Activated CD4-positive, alpha-beta T cell treated with anti-CD3 and anti-CD28 coated beads, Interleukin-2, amount 10 ng/mL, durations not matched to agents 7 days and 5 days (primary cell): ENCODE measurements around the gene EHD4. TPM values are rescaled to one million over a fixed set of nuclear protein-coding genes. Genes with fewer than 3 reads are reported as not detected.
A peak's percentile ranks its signal among the peaks of the same experiment; 100 is the strongest.

Experiments used
- CTCF ChIA-PET: fragments of 350-600 bp; sonication (Branson Sonifier 250); formaldehyde crosslinking; loops from one replicate; lab custom pipeline; 2021; ENCODE audit warnings: antibody characterized with exemption; lab: Charles Lee
- POLR2A ChIA-PET: fragments of 350-600 bp; sonication (Branson Sonifier 250); formaldehyde crosslinking; loops from one replicate; lab custom pipeline; 2021; ENCODE audit warnings: antibody characterized with exemption; lab: Charles Lee
- DNase-seq: peaks from one replicate; pipeline ENCODE4 v3.0.0-alpha.2; 2020
- H3K27ac Mint-ChIP-seq: one replicate; pipeline ENCODE4 v1.8.0; 2021; ENCODE audit warnings: mild to moderate bottlenecking, moderate library complexity, mixed read lengths
- H3K27me3 Mint-ChIP-seq: one replicate; pipeline ENCODE4 v1.8.0; 2021; ENCODE audit warnings: mixed read lengths
- H3K36me3 Mint-ChIP-seq: one replicate; pipeline ENCODE4 v1.8.0; 2021; ENCODE audit warnings: low read depth, mixed read lengths
- H3K4me1 Mint-ChIP-seq: one replicate; pipeline ENCODE4 v1.8.0; 2021; ENCODE audit warnings: mixed read lengths
- H3K4me3 Mint-ChIP-seq: one replicate; pipeline ENCODE4 v1.8.0; 2021; ENCODE audit warnings: mild to moderate bottlenecking, moderate library complexity, mixed read lengths
- H3K9me3 Mint-ChIP-seq: one replicate; pipeline ENCODE4 v1.8.0; 2021; ENCODE audit warnings: mixed read lengths
- total RNA-seq, 2 experiments: library from RNA; stranded (reverse); gene quantifications; one replicate each; pipeline ENCODE4 v1.2.3, GENCODE V29; 2021

Gene EHD4
- total RNA-seq, 2 experiments from 2014 or later: 14.5 TPM

DNA sequence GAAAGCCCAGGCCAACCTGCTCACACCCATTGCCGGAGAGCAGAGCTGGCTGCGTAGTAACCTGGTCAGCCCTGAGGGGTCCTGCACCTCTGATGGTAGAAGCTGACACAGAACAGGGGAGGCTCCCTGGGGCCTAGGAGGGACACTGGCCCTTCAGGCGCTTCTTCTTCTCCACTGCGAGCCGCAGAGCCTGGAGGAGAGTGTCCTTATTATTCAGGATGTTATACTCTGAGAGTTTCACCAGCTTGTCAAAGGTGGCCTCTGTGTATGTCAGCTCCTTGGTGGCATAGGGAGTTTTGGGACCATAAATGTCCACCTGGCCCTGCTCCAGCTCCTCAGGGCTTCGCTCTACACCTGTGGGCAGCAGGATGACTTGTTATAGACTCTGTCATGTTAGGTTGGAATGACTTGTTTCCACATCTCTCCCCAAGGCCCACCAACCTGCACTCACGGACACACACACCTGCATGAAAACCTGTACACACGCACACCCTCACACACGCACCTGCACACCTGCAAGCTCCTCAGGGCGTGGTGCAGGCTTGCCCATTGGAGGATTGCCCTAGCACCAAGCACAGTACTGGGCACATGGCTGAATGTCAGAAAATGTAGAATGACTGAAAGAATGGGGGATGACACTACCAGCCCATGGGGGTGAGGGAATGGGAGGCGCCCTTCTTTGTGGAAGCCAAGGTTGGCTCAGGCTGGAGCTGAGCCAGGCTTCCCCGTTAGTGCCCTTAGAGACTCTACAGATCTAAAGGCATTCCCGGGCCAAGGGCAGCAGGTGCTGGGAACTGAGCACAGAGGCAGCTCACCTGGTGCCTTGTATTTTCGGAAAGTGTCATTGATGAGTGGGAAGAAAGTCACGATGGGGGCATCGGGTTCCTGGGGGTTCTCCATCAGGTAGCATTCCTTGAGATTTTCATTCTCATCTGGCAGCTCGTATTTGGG, 11.5 kb upstream of the EHD4 start:
- Mint-ChIP-seq H3K4me3 (no peak overlapping the region), H3K27ac (no peak overlapping the region), H3K9me3 (no peaks in the 10 kb centered on the region), H3K36me3 (no peaks in the 10 kb centered on the region), H3K4me1 (peaks cover 26% of the 10 kb centered on the region), H3K27me3 (peaks cover 2% of the 10 kb centered on the region)
- CTCF ChIA-PET: interaction anchor here (0.6 to 3.0 kb wide), 7 partner anchors 10 to 150 kb away, joined by 3 to 17 read pairs (median 3); partner anchors contain the start of gene EHD4
- POLR2A ChIA-PET: no interaction called here
- DNase-seq: no peak

DNA sequence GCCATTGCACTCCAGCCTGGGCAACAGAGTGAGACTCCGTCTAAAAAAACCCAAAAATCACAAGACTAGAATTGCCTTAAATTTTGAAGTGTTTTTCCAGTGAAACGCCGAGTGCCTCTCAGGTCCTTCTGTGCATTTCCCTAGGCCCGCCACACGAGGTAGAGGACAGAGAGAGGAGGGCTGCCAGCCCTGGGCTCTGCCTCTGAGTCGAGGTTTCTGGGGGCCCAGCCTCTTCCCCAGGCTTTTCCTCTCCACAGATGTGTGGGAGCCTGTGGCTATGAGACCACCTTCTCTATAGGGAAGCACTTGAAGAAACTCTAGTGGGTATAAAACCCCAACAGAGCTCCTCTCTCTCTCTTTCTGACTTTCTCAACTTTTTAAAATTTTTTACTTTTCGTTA, 10.9 kb upstream of the EHD4 start:
- DNase-seq: no peak
- no peak overlapping the region for H3K4me3 Mint-ChIP-seq
- peaks cover 5% of the 10 kb centered on the region for H3K27me3 Mint-ChIP-seq
- no peak overlapping the region for H3K27ac Mint-ChIP-seq
- H3K4me1 Mint-ChIP-seq: peaks cover 33% of the 10 kb centered on the region
- POLR2A ChIA-PET: no interaction called here
- CTCF ChIA-PET: interaction anchor here (0.6 to 3.0 kb wide), 5 partner anchors 10 to 151 kb away, joined by 3 to 17 read pairs (median 4); partner anchors contain the start of gene EHD4
- no peaks in the 10 kb centered on the region for H3K9me3 Mint-ChIP-seq
- H3K36me3 Mint-ChIP-seq: no peaks in the 10 kb centered on the region

DNA sequence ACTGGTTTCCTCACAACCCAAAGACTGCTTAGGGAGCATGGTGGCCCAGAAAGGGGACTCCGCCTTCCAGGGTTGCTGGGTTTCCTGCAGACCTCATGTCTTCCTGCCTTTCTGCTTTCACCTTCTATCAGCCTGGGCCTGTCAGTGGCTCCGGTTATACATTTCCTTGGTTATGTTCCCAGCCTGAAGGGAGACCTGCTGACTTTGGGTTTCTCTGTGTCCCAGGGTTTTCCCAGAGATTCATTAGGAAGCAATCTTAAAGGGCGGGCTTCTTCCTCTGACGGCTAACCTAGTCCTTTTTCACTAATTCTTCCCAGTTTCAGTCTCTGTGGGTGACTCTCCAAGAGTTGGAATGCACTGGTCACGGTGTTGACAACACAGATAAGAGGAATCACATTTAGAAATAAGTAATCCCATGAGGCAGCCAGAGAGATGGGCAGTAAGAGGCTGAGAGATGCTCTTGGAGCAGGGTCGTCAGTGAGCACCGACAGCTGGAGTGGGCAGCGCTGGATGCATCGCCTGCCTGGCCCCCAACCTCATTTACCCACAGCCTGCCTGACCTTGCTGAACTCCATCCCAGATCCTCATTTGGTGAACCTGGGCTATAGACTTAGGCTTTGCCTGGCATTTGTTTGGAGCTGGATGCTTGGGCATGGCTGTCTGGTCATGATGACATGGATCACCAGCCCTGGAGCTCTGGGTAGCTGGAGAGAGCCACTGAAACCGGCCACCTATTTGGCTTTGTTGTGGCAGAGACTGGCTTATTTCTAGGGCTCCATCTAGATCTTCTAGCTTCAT, 10.0 kb upstream of the EHD4 start:
- DNase-seq: no peak
- Mint-ChIP-seq H3K27ac (no peak overlapping the region), H3K36me3 (no peaks in the 10 kb centered on the region), H3K4me1 (peaks cover 35% of the 10 kb centered on the region), H3K9me3 (no peaks in the 10 kb centered on the region), H3K4me3 (no peak overlapping the region), H3K27me3 (peaks cover 6% of the 10 kb centered on the region)
- ChIA-PET CTCF (interaction anchor here (1.3 to 3.0 kb wide), 2 partner anchors 9 to 11 kb away, joined by 3 to 17 read pairs; partner anchors contain the start of gene EHD4), POLR2A (no interaction called here)

DNA sequence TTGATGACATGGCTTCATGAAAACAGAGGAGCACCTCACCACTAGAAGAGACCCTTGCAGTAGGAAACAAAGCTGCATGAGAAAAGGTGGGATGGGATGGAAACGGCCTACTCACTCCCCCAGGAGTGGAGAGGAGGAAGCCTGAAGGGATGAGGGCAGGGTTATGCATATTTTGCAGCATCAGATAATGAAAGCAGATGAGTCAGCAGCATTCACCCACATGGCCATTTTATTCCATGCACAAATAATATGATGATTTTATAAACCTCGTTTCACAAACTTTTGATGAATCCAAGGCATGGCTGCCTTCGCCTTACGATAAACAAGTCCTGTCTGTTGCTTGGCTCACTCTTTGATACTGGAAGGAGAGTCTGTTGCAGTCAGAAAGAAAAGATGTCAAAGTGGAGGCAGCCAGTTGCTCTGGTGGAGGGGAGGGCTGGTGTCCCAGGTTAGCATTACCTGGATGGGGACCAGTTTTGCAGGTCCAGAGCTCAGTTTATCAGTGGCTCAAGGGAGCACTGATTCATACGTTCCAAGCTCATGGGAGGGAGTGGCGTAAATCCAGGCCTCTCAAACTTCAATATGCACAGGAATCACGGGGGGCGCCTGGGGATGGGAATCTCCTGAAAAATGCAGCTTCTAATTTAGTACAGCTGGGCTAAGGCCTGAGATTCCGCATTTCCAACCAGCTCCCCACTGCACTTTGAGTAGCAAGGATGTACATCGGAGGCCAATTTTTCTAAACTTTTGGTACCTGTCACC, 9.2 kb upstream of the EHD4 start:
- Mint-ChIP-seq H3K27me3 (peaks cover 8% of the 10 kb centered on the region), H3K4me3 (no peak overlapping the region), H3K9me3 (no peaks in the 10 kb centered on the region), H3K4me1 (peaks cover 35% of the 10 kb centered on the region), H3K36me3 (no peaks in the 10 kb centered on the region), H3K27ac (peak overlapping the region; percentile 70)
- POLR2A ChIA-PET: no interaction called here
- CTCF ChIA-PET: interaction anchor here (0.6 to 3.5 kb wide), 5 partner anchors 8 to 102 kb away, joined by 3 to 18 read pairs (median 3); no protein-coding TSS in a partner anchor
- DNase-seq: no peak

DNA sequence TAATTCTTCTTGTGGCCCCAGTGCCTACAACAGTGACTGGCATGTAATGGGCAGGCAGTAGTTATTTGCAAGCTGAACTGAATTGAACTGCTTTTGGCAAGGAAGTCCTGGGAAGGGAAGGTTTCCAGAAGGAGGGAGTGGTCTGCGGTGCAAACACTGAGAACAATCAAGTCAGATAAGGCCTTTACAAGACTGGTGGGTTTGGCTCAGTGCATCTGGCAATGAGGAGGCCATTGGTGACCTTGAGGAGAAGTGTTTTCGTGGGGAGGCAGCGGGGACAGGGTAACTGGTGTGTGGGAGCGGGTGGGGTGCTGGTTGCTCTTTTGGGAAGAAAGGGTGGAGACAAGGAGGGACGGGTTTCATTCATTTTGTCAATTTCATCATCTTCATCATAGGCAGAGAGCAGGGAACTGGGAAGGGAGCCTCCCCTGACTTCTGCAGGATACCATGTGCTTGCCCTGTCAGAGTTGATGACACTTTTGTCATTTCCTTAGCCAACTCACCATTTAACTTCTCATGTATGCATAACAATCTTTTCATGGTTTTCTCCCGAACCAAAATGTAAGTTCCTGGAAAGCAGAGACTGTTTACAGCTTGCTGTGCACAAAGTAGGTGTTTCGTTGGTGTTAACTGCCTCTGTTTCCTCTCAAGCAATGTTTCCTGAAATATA, 8.4 kb upstream of the EHD4 start:
- ChIA-PET CTCF (interaction anchor here (0.9 to 3.5 kb wide), 4 partner anchors 8 to 19 kb away, joined by 3 to 18 read pairs (median 3); no protein-coding TSS in a partner anchor), POLR2A (no interaction called here)
- Mint-ChIP-seq H3K4me1 (peaks cover 35% of the 10 kb centered on the region), H3K27ac (peak overlapping the region; percentile 70), H3K4me3 (no peak overlapping the region), H3K27me3 (peaks cover 11% of the 10 kb centered on the region), H3K36me3 (no peaks in the 10 kb centered on the region), H3K9me3 (no peaks in the 10 kb centered on the region)
- DNase-seq: no peak

DNA sequence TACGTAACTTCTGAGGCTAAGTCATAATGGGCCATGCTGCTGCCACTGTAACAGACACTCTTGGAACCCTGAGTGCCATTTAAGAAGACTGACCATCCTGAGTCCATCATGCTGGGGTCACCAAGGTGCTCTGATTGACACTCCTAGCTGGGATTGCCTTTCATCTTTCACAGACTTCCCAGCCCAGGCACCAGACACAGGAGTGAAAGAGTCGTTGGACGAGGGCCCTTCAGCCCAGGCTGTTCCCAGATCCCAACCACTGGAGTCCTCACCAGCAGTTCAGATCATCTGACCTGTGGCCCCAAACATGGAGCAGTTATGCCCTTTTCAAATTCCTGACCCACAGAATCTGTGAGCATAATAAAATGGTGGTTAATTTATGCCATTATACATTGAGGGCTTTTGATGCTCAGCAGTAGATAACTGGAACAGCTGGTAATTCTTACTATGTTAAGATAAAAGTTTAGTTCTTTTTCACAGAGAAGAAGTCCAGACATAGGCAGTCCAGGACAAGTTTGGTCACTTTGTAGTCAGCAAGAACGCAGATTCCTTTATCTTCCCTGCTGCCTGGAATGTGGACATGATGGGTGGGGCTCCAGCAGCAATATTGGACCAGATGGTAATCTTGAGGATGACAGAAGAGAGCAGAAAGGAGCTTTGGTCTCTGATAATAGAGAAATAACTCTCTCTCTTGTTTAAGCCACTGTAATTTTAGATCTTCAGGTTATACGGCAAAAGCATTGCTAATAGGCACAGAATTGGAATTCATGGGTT, 7.3 kb upstream of the EHD4 start:
- Mint-ChIP-seq H3K4me1 (peaks cover 35% of the 10 kb centered on the region), H3K27me3 (peaks cover 16% of the 10 kb centered on the region), H3K4me3 (no peak overlapping the region), H3K36me3 (no peaks in the 10 kb centered on the region), H3K9me3 (no peaks in the 10 kb centered on the region), H3K27ac (no peak overlapping the region)
- DNase-seq: no peak
- CTCF ChIA-PET: interaction anchor here (0.9 to 3.5 kb wide), 4 partner anchors 9 to 20 kb away, joined by 3 to 18 read pairs (median 5); no protein-coding TSS in a partner anchor
- POLR2A ChIA-PET: no interaction called here

DNA sequence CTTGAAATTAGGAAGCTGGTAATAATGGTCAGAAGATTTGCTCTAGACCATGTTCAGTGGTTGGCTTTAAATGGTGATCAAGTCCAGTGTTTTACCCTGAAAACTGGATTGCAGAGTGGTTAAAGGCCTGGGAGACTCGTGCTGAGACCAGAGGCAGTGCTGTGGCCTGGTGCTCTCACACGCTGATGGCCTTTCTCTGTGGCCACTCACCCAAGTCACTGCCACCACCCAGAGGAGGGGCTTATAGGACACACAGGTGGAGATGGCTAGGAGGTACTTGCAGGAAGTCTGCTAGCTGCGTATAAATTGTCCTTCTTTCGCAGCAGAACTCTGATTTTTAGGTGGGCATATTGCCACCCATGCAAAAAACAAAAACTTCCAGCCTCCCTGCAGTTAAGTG, 6.2 kb upstream of the EHD4 start:
- H3K36me3 Mint-ChIP-seq: no peaks in the 10 kb centered on the region
- no peak overlapping the region for H3K27ac Mint-ChIP-seq
- ChIA-PET POLR2A (no interaction called here), CTCF (interaction anchor here (0.5 to 3.5 kb wide), 4 partner anchors 8 to 1095 kb away, joined by 3 to 18 read pairs (median 4); no protein-coding TSS in a partner anchor)
- H3K4me1 Mint-ChIP-seq: peaks cover 41% of the 10 kb centered on the region
- H3K9me3 Mint-ChIP-seq: no peaks in the 10 kb centered on the region
- DNase-seq: no peak
- H3K4me3 Mint-ChIP-seq: no peak overlapping the region
- peaks cover 23% of the 10 kb centered on the region for H3K27me3 Mint-ChIP-seq

DNA sequence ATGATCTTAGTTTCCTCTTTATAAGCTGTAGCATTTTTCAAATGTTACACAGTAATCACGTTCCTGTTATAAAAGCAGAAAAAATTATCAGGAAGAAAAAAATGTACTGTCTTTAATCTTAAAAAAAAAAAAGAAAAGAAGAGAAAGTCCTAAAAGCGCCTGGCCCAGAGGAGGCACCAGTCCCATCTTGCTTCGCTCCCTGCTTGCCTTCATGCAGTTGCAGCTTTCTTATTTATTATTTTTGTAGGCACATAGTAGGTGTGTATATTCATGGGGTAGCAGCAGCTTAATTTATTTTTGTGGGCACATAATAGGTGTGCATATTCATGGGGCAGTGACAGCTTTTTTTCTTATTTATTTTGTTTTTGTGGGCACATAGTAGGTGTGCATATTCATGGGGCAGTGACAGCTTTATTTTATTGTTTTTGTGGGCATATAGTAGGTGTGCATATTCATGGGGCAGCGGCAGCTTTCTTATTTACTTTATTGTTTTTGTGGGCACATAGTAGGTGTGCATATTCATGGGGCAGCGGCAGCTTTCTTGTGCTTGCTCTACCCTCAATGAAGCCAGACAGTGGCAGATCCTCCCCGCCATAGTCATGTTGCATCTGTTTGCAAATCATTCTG, 5.5 kb upstream of the EHD4 start:
- ChIA-PET POLR2A (no interaction called here), CTCF (interaction anchor here (0.5 to 0.8 kb wide), 3 partner anchors 8 to 1094 kb away, joined by 3 to 4 read pairs (median 3); no protein-coding TSS in a partner anchor)
- peaks cover 48% of the 10 kb centered on the region for H3K4me1 Mint-ChIP-seq
- no peak overlapping the region for H3K4me3 Mint-ChIP-seq
- H3K27ac Mint-ChIP-seq: no peak overlapping the region
- DNase-seq: no peak
- H3K36me3 Mint-ChIP-seq: no peaks in the 10 kb centered on the region
- H3K9me3 Mint-ChIP-seq: no peaks in the 10 kb centered on the region
- peaks cover 23% of the 10 kb centered on the region for H3K27me3 Mint-ChIP-seq

DNA sequence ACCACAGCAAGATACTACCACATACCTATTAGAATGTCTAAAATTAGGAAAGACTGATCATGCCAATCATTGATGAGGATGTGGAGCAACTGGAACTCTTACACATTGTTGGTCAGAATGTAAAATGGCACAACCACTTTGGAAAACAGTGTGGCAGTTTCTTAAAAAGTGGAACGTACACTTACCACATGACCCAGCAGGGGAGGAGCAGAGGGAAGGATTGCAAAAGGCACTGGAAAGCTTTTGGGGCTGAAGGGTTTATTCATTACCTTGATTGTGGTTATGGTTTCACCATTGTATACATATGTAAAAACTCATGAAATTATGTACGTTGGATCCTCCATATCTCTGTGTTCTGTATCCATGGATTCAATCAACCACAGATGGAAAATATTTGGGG, 3.3 kb upstream of the EHD4 start:
- no peaks in the 10 kb centered on the region for H3K36me3 Mint-ChIP-seq
- no peaks in the 10 kb centered on the region for H3K9me3 Mint-ChIP-seq

DNA sequence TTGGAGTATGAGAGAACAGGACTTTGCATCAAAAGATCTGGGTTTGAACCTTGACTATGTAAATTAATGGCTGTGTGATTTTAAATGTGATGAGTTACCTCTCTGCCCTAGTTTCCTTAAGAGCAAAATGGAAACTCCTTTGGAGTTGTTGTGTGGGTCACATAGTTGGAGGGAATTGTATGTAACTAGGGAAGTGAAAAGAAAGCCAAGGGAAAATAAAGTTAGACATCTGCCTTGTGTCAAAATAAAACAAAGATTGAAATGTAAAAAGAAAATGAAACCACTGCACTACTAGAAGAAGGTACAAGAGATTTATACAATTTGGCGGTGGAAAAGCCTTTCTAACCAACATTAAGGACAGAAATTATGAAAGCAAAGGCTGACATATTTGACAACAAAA, 1.7 kb upstream of the EHD4 start:
- POLR2A ChIA-PET: no interaction called here
- Mint-ChIP-seq H3K27ac (no peak overlapping the region), H3K36me3 (no peaks in the 10 kb centered on the region), H3K27me3 (peaks cover 21% of the 10 kb centered on the region), H3K9me3 (no peaks in the 10 kb centered on the region), H3K4me1 (peaks cover 49% of the 10 kb centered on the region), H3K4me3 (no peak overlapping the region)
- DNase-seq: no peak
- CTCF ChIA-PET: interaction anchor here (1.0 to 3.0 kb wide), 4 partner anchors 10 to 82 kb away, joined by 3 to 17 read pairs (median 6); no protein-coding TSS in a partner anchor

More for the DNA sequence above, 3.3 kb upstream of the EHD4 start:
- Mint-ChIP-seq H3K27ac (no peak overlapping the region), H3K27me3 (peaks cover 23% of the 10 kb centered on the region), H3K4me1 (peaks cover 43% of the 10 kb centered on the region), H3K4me3 (no peak overlapping the region)
- ChIA-PET POLR2A (no interaction called here), CTCF (interaction anchor here (2.1 kb wide), 1 partner anchor 10 kb away, joined by 5 read pairs; no protein-coding TSS in a partner anchor)
- DNase-seq: no peak
